IPS-11a (cell line): Measurements from ENCODE around the gene RAP1A.
"Not testable (repeated sequence)": the region's sequence is repeated elsewhere in the genome, so short reads cannot be mapped to it uniquely, and the experiment has no call there.

ENCODE experiments used
- H3K4me3 ChIP-seq: one replicate; pipeline ENCODE4 v1.5.1; 2013; ENCODE audit warnings: low read depth, low read length, control low read depth

Gene RAP1A

DNA sequence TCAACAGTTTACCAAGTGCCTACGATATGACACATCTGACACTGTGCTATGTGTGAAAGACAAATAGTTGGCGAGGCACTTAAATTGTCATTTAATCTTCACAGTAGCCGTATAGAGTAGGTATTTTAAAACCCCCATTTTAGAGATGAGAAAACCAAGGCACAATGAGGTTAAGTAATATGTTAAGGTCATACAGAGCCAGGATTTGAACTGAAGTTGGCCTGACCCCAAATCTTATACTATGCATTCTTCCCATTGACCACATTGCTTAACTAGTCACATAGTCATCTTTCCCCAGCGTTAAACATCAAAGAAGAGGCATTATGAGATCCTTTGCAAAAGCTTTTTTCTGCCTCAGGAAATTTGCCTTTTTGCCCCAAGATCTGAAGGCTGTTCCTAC is 115.7 kb downstream of the RAP1A start:
- H3K4me3 ChIP-seq = no peak overlapping the region

DNA sequence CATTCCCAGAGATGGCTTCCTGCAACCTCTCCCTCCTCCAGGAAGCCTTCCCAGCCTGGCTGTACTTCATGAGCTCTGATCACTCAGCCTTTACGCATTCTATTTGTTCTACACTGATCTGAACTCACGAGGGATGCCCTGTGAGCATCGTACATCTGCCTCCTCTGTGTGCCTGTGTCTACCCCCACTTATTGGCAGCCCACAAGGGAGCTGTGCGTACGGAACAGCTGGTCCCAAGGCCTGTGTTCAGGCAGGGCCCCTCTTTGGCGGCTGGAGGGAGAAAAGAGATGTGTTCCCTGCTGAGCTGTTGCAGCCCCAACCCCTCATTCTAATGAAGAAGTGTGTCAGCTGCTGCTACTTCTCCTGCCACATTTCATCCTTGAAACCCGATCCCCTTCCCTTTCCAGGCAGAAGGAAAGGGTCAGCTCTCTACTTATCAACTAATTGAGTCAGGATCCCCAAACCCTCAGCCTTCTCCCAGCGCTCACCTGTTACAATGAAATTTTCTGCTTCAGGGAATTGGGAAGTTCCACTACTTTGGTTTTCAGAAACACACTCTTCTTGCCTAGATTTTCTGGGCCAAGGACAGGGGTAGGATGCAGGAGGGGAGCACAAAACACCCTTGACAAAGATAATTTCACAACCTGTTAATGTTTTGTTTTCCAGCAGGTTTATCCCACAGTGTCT is 116.4 kb downstream of the RAP1A start:
- H3K4me3 ChIP-seq = no peak overlapping the region

DNA sequence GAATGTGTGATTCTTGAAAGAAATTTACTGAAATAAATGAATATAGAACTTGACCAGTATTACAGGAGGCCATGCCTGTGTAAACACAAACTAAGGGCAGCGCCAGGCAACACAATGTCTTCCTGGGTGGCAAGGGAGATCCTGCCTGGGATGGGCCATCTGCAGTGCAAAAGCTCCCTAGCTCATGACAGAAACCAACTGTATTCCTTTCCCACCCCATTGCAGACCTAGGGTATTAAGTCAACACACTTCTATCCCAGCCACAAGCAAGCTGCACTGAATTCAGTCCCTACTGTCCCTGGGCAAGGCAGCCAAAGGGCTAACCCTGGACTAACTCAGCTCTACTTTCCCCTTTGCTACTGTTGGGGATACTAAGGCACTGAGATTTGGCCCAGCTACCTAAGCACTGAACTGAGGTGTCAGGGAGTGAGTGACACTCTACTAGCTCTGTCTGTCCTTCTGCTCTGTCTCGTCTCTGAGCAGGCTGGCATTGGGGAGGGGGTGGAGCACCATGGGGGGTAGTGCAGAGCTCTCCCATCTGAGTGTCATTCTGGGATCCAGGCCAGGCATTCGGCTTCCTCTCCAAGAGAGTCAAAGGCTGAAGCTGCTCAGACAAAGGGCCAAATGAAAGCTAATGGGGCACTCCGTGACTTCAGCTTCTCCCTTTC is 117.1 kb downstream of the RAP1A start:
- H3K4me3 ChIP-seq = no peak overlapping the region

DNA sequence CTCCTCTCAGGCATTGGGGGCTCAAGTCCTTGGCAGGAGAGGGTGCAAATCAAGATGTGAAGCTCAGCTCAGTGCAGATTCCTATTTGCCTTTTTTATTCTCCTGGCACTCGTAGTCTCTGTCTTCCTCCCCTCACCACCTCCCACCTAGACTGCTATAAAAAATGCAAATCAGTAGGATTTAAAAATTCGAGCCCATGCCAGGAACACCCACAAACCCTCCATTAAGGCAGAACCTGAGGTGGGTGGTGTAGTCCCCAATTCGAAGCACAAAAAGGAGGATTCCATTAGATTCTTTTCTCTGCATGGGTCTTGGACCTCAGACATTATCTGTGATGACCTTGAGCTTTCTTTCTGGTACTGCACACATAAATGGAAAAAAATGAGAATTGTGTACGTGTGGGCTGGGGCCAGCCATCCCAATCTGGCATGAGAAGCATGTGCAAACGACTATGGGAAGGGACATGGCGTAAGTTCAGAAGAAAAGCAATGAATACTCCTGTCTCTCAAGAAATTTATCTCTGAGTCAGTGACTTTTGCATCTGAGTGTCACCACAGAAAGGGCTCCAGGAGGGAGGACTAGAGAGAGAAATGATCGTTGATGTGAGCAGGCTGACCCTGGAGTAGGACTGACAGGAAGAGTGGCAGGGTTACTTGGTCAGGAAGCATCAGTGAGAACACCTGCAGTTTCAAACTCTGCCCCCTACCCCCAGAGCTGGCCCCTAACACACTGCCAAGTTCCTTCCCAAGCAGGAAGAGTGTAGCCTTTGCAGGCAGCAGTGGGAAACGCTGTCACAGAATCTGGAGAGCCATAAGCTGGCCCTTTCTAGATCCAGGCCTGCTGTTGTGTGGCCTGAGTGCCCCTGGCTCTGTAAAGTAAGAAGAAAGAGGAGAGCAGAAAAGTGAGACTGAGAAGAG is 117.9 kb downstream of the RAP1A start:
- peak overlapping the region; percentile 45 for H3K4me3 ChIP-seq

DNA sequence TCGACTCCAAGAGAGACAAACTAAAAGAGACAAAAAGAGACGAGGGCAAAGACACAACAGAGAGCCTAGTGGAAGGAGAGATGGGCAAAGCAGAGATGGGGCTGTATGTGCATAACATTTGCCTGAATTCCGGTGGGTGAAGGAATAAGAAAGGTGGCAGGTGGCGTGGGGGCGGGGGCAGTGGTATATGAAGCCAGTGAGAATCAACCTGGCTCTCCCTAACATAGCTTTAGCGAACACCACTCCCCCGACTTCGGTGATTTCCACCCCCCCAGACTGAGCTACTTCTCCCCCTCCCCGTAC is 118.5 kb downstream of the RAP1A start:
- H3K4me3 ChIP-seq = peak overlapping the region; percentile 45

DNA sequence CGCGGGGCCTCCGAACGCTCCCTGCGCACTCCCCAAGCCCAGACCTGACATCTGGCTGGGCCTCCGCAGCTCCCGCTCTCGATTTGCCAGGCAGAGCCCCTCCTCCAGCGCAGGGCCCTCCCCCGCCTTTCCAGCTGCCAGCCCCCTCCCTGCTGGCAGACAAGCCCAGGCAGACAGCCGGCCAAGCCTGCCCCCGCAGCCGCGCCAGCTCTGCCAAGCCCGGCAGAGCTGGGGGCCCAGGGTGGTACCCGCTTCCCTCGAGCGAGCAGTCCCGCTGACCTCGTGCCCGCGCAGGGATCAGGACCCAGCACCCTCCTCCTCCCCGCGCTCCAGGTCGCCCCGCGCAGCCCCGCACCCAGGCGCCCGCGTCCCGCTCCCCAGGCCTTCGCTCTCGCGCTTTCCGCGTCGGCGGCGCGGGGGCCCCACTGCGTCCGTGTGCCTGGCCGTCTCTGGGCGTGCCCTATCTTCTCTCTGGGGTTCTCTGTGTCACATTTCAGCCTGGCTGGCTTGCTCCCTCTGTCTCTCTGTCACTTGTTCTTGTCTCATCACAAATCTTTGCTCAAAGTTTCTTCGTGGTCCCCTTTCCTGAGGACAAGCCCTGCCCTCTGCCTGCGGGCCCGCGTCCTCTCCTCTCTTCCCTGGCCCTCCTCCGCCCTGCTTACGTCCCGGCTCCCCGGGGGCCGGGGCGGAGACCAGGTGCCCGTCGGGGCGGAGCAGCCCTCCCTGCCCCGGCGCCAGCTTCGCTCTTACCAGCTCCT is 119.0 kb downstream of the RAP1A start:
- peak overlapping the region; percentile 45 for H3K4me3 ChIP-seq

DNA sequence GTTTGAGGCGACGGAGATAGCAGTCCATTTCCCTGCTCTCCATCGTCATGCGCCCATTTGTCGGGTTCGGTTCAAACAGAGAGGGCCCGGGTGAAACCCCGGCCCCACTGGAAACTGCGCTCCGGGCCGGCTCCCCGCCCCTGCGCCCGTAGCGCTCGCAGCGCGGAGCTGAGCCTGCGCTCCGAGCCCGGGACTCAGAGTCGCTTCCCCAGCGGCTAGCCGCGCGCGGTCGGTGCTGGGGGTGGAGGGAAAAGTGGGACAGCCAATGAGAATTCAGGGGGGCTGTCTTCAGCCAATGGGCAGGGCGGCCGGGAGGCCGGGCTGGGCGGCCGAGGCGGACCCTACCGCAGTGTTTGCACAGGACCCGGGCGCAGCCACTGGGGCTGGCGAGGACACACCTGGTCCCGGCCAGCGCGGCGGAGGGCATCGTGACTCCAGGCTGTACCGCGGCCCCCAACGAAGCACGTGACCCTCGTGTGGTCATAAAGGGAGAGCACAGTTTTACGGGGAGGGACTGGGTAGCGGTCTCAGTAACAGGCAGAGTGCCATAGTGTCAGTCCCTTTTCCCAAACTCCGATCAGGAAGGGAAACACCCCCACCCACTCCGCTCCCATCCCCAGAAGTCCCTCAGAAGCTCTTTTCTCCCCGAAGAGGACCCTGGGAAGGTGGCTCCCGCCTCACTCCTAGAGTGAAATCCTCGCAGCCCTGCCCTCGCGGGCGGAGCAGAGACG is 119.8 kb downstream of the RAP1A start, which contains the start of gene INKA2:
TSS of gene INKA2 (minus strand) at position 202 of the 731 bp plus-strand sequence. CDS start at position 49, 153 bp downstream.
- H3K4me3 ChIP-seq = peak within 1 kb of the TSS; percentile 45

DNA sequence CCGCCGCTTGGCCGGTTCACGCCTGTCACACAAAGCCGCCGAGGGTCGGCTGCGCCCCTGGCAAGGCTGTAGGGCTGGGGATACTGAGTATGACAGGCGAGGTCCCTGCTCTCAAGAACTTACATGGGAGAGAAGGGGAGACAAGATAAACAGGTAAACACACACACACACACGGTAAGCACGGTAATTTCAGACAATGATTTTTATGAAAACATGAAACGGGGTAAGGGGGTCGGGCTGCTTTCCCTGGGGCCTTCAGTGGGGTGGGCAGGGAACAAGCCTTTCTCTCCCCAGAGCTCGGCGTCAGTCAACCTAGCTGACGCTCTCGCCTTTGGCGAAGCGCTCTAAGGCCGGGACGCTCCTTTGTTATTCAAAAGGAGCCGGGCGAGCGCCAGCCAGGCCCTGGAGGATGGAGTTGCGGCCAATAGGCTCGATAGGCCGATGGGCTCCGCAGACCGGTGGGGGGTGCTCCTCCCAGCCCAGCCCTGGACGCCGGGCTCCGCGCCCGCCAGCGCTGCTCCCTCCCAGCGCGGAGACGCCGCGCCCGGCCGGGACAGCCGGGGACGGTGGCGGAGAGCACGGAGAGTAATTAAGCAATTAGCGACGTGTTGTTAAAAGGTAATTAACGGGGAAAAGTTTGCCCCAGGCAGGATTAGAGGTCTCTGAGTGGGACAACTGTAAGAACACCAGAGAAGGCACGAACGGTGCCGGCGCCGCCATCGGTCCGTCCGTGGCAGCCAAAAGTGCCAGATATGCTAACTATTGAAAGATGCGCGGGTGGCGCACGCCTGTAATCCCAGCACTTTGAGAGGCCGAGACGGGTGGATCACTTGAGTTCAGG is 120.6 kb downstream of the RAP1A start:
- peak overlapping the region; percentile 54 for H3K4me3 ChIP-seq

DNA sequence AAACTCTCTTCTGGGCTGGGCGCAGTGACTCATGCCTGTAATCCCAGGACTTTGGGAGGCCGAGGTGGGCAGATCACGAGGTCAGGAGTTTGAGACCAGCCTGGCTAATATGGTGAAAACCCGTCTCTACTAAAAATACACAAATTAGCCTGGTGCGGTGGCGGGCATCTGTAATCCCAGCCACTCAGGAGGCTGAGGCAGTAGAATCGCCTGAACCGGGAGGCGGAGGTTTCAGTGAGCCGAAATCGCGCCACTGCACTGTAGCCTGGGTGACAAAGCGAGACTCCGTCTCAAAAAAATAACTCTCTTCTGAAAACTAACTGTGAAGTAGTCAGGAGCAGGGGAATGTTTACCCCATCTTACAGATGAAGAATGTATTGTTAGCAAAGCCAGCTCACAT is 122.7 kb downstream of the RAP1A start:
- not testable (repeated sequence) for H3K4me3 ChIP-seq

DNA sequence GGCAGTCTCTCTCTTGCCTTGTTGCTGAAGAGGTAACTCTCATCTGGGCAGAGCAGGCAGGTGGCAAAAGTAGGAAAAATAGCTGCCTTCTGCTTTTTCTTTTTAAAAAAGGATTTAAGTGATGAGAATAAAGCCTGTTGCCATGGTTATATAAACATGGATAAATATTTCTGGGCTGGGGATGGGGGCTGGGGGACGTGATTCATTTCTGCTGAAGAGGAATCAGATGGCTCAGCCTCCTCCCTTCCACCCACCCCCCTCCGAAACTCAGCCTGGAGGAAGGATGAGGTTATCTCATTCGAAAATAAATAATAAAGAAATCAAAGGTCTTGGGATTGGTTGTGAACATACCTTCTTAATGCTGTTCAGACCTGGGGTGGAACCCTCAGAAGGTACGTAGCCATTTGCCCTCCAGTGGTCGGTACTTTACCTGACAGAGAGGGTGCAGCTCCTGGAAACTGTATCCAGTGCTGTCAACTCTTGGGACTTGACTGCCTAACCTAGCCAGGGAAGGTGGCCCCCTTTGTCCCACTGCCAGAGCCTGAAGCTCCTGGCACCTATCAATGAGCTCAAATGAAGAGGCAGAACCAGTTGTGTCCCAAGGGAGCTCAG is 123.5 kb downstream of the RAP1A start:
- H3K4me3 ChIP-seq = no peak overlapping the region

DNA sequence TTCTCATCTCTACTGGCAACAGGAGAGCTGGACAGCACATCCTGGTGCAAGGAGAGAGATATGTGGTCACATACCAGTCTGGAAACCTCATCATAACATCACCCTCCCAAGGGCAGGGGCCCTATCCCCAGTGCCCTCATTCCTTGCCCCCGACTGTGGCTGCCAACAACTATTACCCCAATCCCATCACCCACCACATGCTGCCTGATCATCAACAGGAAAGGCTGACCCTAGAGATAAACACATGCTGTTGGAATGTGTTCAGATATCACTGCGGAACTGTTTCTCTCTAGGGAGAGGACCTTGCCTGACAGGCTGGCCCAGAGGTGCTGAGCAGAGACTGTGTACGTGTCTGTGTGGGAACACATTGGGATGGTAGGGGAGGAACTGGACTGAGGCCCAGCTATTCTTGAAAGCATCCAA is 124.1 kb downstream of the RAP1A start:
- no peak overlapping the region for H3K4me3 ChIP-seq

DNA sequence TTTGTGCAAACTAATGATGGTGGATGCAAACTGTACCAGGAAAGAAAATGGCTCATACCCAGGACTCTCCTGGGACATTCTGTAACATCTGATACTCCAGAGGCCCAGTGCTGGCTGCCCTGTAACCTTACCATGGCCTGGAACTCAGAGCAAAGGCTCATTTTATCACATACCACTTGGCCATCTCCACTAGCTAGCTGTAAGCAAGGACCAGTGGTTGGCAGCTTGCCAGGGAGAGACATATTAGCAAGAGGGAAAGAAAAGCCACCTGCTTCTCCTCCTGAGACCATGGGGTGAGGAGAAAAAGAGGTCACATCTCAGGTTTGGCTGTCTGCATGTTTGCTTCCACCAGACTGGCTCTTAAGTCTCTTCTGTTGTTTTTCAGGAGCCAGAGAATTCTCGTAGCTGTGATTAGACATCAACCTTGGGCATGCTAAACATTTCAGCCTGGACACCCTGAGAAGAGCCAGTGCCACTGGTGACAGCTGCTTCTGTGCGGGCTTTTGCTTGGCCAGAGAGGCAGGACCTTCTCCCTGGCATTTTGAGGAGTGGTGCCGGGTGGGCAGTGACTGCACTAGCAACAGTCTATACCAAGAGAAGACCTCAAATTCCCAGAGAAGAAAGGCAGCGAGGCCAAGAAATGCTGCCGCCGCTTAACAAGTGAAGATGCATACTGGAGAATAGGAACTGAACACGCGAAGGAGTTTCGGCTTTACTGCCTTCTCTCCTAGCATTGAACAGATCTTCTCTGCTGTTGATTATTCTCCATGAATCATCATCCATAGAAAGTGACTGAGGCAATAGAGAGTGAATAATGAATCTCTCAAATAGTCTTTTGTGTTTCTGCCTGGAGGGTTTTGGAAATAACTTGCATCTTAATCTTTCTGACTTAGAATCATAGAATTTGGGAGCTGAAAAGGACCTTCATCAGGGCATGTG is 126.4 kb downstream of the RAP1A start:
- H3K4me3 ChIP-seq = no peak overlapping the region

DNA sequence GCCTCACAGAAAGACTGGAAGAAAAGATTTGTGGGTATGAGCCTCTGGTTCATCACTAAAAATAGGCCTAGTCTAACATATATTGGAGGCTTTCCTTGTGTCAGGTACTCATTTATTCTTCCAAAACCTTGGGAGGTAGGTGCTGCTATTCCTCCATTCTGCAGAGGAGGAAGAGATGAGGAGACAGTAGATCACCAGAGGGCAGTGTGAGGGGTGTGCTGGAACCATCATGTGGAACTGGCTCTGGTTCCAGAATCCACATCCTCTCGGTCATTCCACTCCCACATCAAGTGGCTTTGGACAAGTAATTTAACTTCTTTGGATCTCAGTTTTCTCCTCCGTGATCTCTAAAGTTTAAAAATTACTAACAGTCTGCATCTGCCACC is 127.0 kb downstream of the RAP1A start:
- H3K4me3 ChIP-seq = no peak overlapping the region

DNA sequence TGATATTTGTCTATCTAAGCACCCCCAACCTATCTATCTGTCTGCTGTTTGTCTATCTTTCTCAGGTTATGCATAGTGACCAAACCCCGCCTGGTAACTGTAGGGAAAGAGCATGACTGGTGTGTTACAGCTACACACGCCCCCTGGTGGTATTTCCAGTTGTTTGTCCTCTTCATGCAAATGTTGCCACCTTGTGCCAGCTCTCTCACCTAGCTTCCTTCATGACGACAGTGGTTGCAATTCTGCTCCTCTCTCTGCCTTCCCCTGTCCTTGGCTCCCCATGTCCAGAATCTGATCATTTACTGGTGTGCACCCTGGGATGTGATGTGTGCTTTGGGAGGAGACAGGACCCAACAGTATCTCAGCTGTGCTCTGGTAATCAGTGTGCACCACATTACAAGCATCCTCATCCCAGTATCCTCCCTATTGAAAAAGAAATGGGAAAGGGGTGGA is 127.7 kb downstream of the RAP1A start:
- H3K4me3 ChIP-seq = no peak overlapping the region

DNA sequence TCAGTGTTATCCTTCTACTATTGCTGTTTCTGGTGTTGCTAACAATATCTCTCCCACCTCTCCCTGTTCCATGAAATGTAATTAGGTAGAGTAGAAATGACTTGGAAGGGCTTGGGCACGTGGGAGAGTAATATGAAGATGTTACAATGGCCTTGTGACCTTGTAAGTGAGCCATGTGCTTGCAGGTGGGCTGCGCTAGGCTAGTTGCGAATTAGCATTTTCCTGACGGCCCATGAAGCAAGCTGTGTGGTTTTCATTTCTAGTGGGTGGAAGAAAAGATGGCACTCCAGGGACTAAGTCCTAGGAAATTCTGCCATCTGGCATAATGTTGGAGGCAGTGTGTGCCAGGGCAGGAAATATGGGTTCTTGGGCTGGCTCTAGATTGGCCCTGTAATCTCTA is 128.4 kb downstream of the RAP1A start:
- H3K4me3 ChIP-seq = no peak overlapping the region

DNA sequence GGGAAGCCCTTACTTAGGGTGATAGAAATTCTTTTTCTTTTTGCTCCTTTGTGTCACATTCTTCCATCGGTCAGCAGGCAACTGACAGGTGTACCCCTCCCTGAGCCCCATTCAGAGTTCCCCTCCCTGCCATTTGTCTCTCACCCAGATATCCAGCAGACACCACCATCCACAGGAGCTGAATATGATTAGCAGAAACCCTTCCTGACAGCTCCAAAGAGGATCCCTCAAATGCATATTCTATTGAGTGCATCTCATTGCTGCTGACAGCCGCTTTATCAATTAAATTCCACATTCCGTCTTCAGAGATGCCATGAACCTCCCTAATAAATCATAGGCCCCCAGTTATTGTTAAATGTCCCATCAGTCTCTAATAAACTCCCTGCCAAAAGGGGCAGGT is 130.0 kb downstream of the RAP1A start:
- H3K4me3 ChIP-seq = no peak overlapping the region

DNA sequence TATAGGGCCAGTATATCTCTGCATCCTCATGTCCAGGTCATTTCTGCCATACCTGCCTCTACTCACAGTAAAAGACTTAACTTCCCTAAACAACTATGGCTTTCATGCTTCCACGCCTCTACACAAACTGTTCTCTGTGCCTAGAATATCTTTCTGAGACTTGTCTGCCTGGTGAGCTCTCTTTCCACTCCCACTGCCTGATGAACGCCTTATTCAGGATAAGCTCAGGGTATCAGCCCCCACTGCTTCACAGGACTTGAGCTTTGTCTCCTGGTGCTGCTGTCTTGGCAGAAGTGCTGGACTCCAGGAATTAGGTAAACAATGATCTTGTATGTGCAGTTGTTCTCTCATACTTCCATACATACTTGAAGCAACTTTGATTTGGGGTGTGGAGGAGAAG is 131.3 kb downstream of the RAP1A start:
- no peak overlapping the region for H3K4me3 ChIP-seq
